NB4 (cell line): ENCODE results near the gene CCDC33.

Experiments
- MYC ChIP-seq: IDR thresholded peaks from 2 replicates; pipeline ENCODE4 v1.6.1; 2011; ENCODE audit warnings: low read depth, low read length
- POLR2A ChIP-seq: IDR thresholded peaks from 2 replicates; pipeline ENCODE4 v1.6.1; 2011; ENCODE audit warnings: mild to moderate bottlenecking; ENCODE audit not compliant: insufficient read length; ENCODE audit errors: extremely low read depth
- TF ChIP-seq, protein P1 (sequence below): IDR thresholded peaks from one replicate; pipeline ENCODE4 v1.5.1; 2012; ENCODE audit warnings: low read depth, low read length
- TF ChIP-seq, protein P2 (sequence below): IDR thresholded peaks from 2 replicates; pipeline ENCODE4 v1.6.1; 2011; ENCODE audit warnings: low read depth, low read length

DNA sequence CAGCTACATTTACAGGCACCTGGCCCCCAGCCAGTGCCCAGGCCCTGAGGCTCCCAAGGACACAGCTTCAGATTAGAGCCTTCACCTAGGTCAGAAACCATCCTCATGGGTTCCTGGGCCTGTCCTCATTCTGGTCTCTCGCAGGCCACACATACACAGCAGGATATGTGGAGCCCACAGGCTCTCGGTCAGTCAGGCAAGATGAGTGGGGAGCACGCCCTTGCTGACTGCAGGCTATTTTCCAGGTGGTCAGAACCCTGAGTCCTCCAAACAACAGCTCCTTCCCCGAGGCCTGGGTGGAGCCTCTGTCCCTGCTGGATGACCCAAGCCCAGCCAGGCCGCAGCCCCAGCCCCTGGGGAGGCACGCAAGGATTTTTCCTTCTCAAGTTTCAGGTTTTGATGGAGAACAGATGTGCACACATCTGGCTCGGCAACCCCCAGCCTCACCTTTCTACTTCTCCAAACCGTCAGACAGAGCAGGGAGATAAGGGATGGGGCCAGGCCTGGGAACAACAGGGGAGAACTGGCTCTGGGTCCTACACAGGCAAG is 35.2 kb upstream of the CCDC33 start:
- TF ChIP-seq, protein P1, sequence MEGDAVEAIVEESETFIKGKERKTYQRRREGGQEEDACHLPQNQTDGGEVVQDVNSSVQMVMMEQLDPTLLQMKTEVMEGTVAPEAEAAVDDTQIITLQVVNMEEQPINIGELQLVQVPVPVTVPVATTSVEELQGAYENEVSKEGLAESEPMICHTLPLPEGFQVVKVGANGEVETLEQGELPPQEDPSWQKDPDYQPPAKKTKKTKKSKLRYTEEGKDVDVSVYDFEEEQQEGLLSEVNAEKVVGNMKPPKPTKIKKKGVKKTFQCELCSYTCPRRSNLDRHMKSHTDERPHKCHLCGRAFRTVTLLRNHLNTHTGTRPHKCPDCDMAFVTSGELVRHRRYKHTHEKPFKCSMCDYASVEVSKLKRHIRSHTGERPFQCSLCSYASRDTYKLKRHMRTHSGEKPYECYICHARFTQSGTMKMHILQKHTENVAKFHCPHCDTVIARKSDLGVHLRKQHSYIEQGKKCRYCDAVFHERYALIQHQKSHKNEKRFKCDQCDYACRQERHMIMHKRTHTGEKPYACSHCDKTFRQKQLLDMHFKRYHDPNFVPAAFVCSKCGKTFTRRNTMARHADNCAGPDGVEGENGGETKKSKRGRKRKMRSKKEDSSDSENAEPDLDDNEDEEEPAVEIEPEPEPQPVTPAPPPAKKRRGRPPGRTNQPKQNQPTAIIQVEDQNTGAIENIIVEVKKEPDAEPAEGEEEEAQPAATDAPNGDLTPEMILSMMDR, result no peak
- TF ChIP-seq, protein P2, sequence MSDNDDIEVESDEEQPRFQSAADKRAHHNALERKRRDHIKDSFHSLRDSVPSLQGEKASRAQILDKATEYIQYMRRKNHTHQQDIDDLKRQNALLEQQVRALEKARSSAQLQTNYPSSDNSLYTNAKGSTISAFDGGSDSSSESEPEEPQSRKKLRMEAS, result no peak
- TF ChIP-seq POLR2A (no peak), MYC (no peak)
